ENCODE measurements around the gene FUOM. TPM values are rescaled to one million over a fixed set of nuclear protein-coding genes. Genes with fewer than 3 reads are reported as not detected.

Gene FUOM
- total and polyA plus RNA-seq, 9 of the 15 experiments (the other 6 are each of a cell fraction or from before 2014, with no cell fraction given) = 1.8 to 96.1 (median 27.0) TPM

GRCh38 chr10:133307776-133308420 is 49.9 kb downstream of the FUOM start:
- Histone ChIP-seq H4K20me1 (replicated peaks; ENCODE audit: control insufficient read depth, insufficient read depth, low read length) (no peaks in the 10 kb centered on the region; the same call in 1 of the 2 replicates), H3K27me3 (ENCODE audit: control insufficient read depth in 2 of 2, insufficient read depth in 2 of 2, low read length in 2 of 2) (no peaks in the 10 kb centered on the region), H3K27ac (ENCODE audit: extremely low read depth, low read depth, low read length) (peak overlapping the region; percentile 85), H3K4me3 (peak overlapping the region; percentile 67), H2AFZ (ENCODE audit: low read depth, low read length) (no peak overlapping the region), H3K9me3 (replicated peaks; ENCODE audit: control insufficient read depth, insufficient read depth, low read depth, low read length) (no peaks in the 10 kb centered on the region), H3K9ac (ENCODE audit: insufficient read depth in 1 of 2, low read depth in 2 of 2, low read length in 2 of 2) (peak overlapping the region; percentile 75 to 96), H3K4me2 (ENCODE audit: insufficient read depth, low read length) (peak overlapping the region; percentile 92), H3K79me2 (ENCODE audit: control insufficient read depth, insufficient read depth, low read length) (peaks cover 62% of the 10 kb centered on the region), H3K4me1 (replicated peaks in 1 of 2; ENCODE audit: control insufficient read depth in 2 of 2, insufficient read depth in 2 of 2, low read length in 2 of 2) (peaks cover 21 to 46% of the 10 kb centered on the region in 2 experiments), H3K9me1 (ENCODE audit: control insufficient read depth, insufficient read depth, low read length) (no peaks in the 10 kb centered on the region), H3K36me3 (ENCODE audit: control insufficient read depth, insufficient read depth, low read length) (peaks cover 33% of the 10 kb centered on the region; the same call in 2 of the 3 replicates)
- in situ Hi-C loops (cut with MboI) (loop anchor here (5.0 kb wide), 2 partner anchors 61 to 166 kb away; no protein-coding TSS in a partner anchor), intact Hi-C loops (cut with micrococcal nuclease) (no loop called here)
- no TSS peak for BruUV-seq (replicated peaks)
- FAIRE-seq (peak; percentile 90), ATAC-seq (peak; percentile 70), DNase-seq (ENCODE audit: extremely low read depth in 1 of 4, low spot score in 3 of 4) (peak in 2 of 4 experiments; percentile 31 to 91)
- POLR2A ChIA-PET = interaction anchor here (0.6 to 1.2 kb wide), 3 partner anchors 8 to 140 kb away, joined by 3 to 4 read pairs (median 3); no protein-coding TSS in a partner anchor
- CTCF ChIA-PET (ENCODE audit: low intra/inter-chr PET ratio) = interaction anchor here (1.0 kb wide), 1 partner anchor 164 kb away, joined by 3 read pairs; no protein-coding TSS in a partner anchor
- under 1% methylated on average over 22 of the region's 25 CpGs for WGBS (ENCODE audit: insufficient coverage, low coverage, missing lambda C conversion rate)
- TF ChIP-seq E2F1 (CRISPR knock-in tag; IDR thresholded peaks at IDR 0.05) (no peak), SAP30 (IDR thresholded peaks at IDR 0.05; ENCODE audit: borderline replicate concordance, insufficient read depth, low read depth, low read length, poor library complexity, severe bottlenecking) (peak; percentile 60), ZNF239 (CRISPR knock-in tag; IDR thresholded peaks at IDR 0.05) (no peak), MNT (conservative IDR thresholded peaks at IDR 0.05) (peak in 1 of 2 experiments; percentile 50; a peak in 2 of 4 replicates), NR2C2 (CRISPR knock-in tag; IDR thresholded peaks at IDR 0.05) (0 out of 2 replicates have a peak, but pooled peaks have one; percentile 8), NR2C2 (tag; IDR thresholded peaks at IDR 0.05) (no peak), EP300 (IDR thresholded peaks at IDR 0.05; ENCODE audit: low read length) (peak; percentile 11; the same call in 1 of the 2 replicates), RFX1 (IDR thresholded peaks at IDR 0.05) (peak; percentile 48), ZNF511 (CRISPR knock-in tag; IDR thresholded peaks at IDR 0.05) (no peak), FOXK2 (conservative IDR thresholded peaks at IDR 0.05 in 1 of 2, IDR thresholded peaks at IDR 0.05 in 1 of 2; ENCODE audit: low read depth in 2 of 2) (peak; percentile 46 to 63; a peak in 2 of 4 replicates), ZBED1 (IDR thresholded peaks at IDR 0.05) (0 out of 2 replicates have a peak, but pooled peaks have one; percentile 13), ZNF41 (CRISPR knock-in tag; conservative IDR thresholded peaks at IDR 0.05) (no peak), FOXJ2 (tag; IDR thresholded peaks at IDR 0.05) (peak; percentile 87), TAF1 (IDR thresholded peaks at IDR 0.05; ENCODE audit: control insufficient read depth, extremely low read depth, insufficient read depth, low read length, severe bottlenecking) (peak; percentile 41), CTBP1 (IDR thresholded peaks at IDR 0.05; ENCODE audit: borderline replicate concordance) (peak; percentile 35), NKRF (IDR thresholded peaks at IDR 0.05; ENCODE audit: borderline replicate concordance) (peak; percentile 40; the same call in 1 of the 2 replicates)

Data from K562 (cell line).